K562 (cell line): Measurements from ENCODE around the gene SCYL1. TPM values are rescaled to one million over a fixed set of nuclear protein-coding genes. Genes with fewer than 3 reads are reported as not detected.

ENCODE experiments used
- CAMTA2 ChIP-seq: fragments of 250-450 bp; sonication (Bioruptor Pico); conservative IDR thresholded peaks from 2 replicates; pipeline ENCODE4 v1.5.1; 2022
- CEBPZ ChIP-seq: fragments of 150-350 bp; IDR thresholded peaks from 2 replicates; pipeline ENCODE4 v1.6.1; 2014; ENCODE audit warnings: low read depth, mild to moderate bottlenecking, low read length, borderline replicate concordance
- CXXC5 ChIP-seq: fragments of 250-450 bp; sonication (Bioruptor Pico); IDR thresholded peaks from 2 replicates; pipeline ENCODE4 v1.8.0; 2022; ENCODE audit warnings: inconsistent platforms, mild to moderate bottlenecking, moderate library complexity
- GABPB1 ChIP-seq: sonication (generic); formaldehyde crosslinking; IDR thresholded peaks from 2 replicates; pipeline ENCODE4 v1.8.0; 2022; ENCODE audit warnings: mild to moderate bottlenecking, missing genetic modification reagents
- MAFF ChIP-seq: IDR thresholded peaks from 2 replicates; pipeline ENCODE4 v1.6.1; 2012; ENCODE audit warnings: low read length, improper control_type of control experiment
- MAFK ChIP-seq: IDR thresholded peaks from 2 replicates; pipeline ENCODE4 v1.6.1; 2011; ENCODE audit warnings: low read length, improper control_type of control experiment
- MIER1 ChIP-seq: fragments of 450-650 bp; IDR thresholded peaks from 2 replicates; pipeline ENCODE4 v1.6.1; 2016; ENCODE audit warnings: antibody characterized with exemption, mild to moderate bottlenecking, low read depth
- MYNN ChIP-seq, 2 experiments: sonication (generic); formaldehyde crosslinking in 1 of 2; IDR thresholded peaks; 2 replicates each; pipeline versions ENCODE4 v1.5.0 to v1.6.1; 2016 to 2020; ENCODE audit warnings: antibody characterized with exemption in 1 of 2, missing genetic modification reagents in 1 of 2
- NFXL1 ChIP-seq: fragments of 450-650 bp; formaldehyde crosslinking; IDR thresholded peaks from 2 replicates; pipeline ENCODE4 v1.4.0; 2021; ENCODE audit warnings: mild to moderate bottlenecking
- NR4A1 ChIP-seq, 2 experiments: fragments of 250-450 bp in 1 of 2; fragments of 450-650 bp in 1 of 2; sonication (Bioruptor Pico) in 1 of 2; IDR thresholded peaks; 2 replicates each; pipeline versions ENCODE4 v1.4.0 to v1.6.1; 2016 to 2020; ENCODE audit warnings: mild to moderate bottlenecking in 2 of 2, missing compliant biosample characterization in 1 of 2, missing genetic modification characterization in 1 of 2, moderate library complexity in 1 of 2
- PHB2 ChIP-seq: fragments of 450-650 bp; IDR thresholded peaks from 2 replicates; pipeline ENCODE4 v1.6.1; 2017; ENCODE audit warnings: low read depth
- POLR2G ChIP-seq: fragments of 200-400 bp; formaldehyde crosslinking; IDR thresholded peaks from 2 replicates; pipeline ENCODE4 v1.6.1; 2017; ENCODE audit warnings: low read depth, mild to moderate bottlenecking, antibody characterized with exemption, low read length, moderate library complexity
- RFX1 ChIP-seq: fragments of 450-650 bp; IDR thresholded peaks from 2 replicates; pipeline ENCODE4 v1.6.1; 2016; ENCODE audit warnings: mild to moderate bottlenecking, moderate library complexity
- RHOXF2B ChIP-seq: fragments of 250-450 bp; sonication (Bioruptor Pico); conservative IDR thresholded peaks from 2 replicates; pipeline ENCODE4 v1.5.1; 2021
- SAP30 ChIP-seq: fragments of 200-600 bp; sonication (generic); IDR thresholded peaks from 2 replicates; pipeline ENCODE4 v1.6.1; 2012; ENCODE audit warnings: borderline replicate concordance, low read depth, mild to moderate bottlenecking, moderate library complexity, low read length, control low read depth, inconsistent platforms; ENCODE audit not compliant: insufficient read depth, poor library complexity, severe bottlenecking
- SMARCB1 ChIP-seq: IDR thresholded peaks from 2 replicates; pipeline ENCODE4 v1.6.1; 2011; ENCODE audit warnings: improper control_type of control experiment, low read depth; ENCODE audit not compliant: insufficient read length
- TGIF2 ChIP-seq: sonication (generic); formaldehyde crosslinking; IDR thresholded peaks from 2 replicates; pipeline ENCODE4 v1.8.1; 2022; ENCODE audit warnings: mild to moderate bottlenecking, missing genetic modification reagents, moderate library complexity
- WHSC1 ChIP-seq: IDR thresholded peaks from one replicate; pipeline ENCODE4 v1.6.1; 2012; ENCODE audit warnings: low read length, control low read depth, inconsistent platforms
- ZHX1 ChIP-seq: fragments of 150-350 bp; conservative IDR thresholded peaks from 2 replicates; pipeline ENCODE4 v1.6.1; 2014; ENCODE audit warnings: low read length
- ZKSCAN8 ChIP-seq: fragments of 200-800 bp; sonication (Bioruptor generic); IDR thresholded peaks from 2 replicates; pipeline ENCODE4 v1.6.1; 2016; ENCODE audit warnings: missing genetic modification characterization, missing compliant biosample characterization
- polyA plus RNA-seq, 8 experiments: library from polyadenylated mRNA; depleted of rRNA in 4 of 8; stranded (reverse) in 5 of 8; unstranded in 3 of 8; fragments of >200 nt; fragmentation: Nextera tagmentation in 2 of 8; fragmentation: Illumina TruSeq in 1 of 8; extraction: Ambion mirVana in 2 of 8; extraction: Trizol in 1 of 8; gene quantifications; 2 replicates each; pipeline versions ENCODE4 v1.2.1 to v1.2.3, GENCODE V29; 2011 to 2014; ENCODE audit warnings: inconsistent platforms in 1 of 8, missing spikeins in 1 of 8
- total RNA-seq, 7 experiments: library from RNA; depleted of rRNA in 6 of 7; stranded (reverse); fragments of >200 nt in 6 of 7; fragmentation: Illumina TruSeq in 2 of 7; extraction: Trizol in 2 of 7; gene quantifications; 2 replicates each; pipeline versions ENCODE4 v1.2.1 to v1.2.3, GENCODE V29; 2011 to 2021; ENCODE audit warnings: low replicate concordance in 1 of 7

Gene SCYL1
- total and polyA plus RNA-seq, 9 of the 15 experiments (the other 6 are each of a cell fraction or from before 2014, with no cell fraction given): 1.9 to 145 (median 57.6) TPM

- TF ChIP-seq ZHX1 (no peak), MAFF (no peak), TGIF2 (CRISPR knock-in tag) (no peak), MAFK (no peak; the same call in 1 of the 2 replicates), CAMTA2 (CRISPR knock-in tag) (no peak), RFX1 (no peak), WHSC1 (no peak), ZKSCAN8 (CRISPR knock-in tag) (0 out of 2 replicates have a peak, but pooled peaks have one; percentile 79), NR4A1 (CRISPR knock-in tag; IDR thresholded peaks at IDR 0.05) (no peak), NR4A1 (tag; IDR thresholded peaks at IDR 0.05) (peak; percentile 63; the same call in 1 of the 2 replicates), MIER1 (peak; percentile 22; the same call in 1 of the 2 replicates), PHB2 (peak; percentile 38; the same call in 1 of the 2 replicates), CEBPZ (no peak), NFXL1 (CRISPR knock-in tag) (no peak), SMARCB1 (no peak), MYNN (IDR thresholded peaks at IDR 0.05) (peak; percentile 87), MYNN (CRISPR knock-in tag; IDR thresholded peaks at IDR 0.05) (no peak), CXXC5 (peak; percentile 83), POLR2G (no peak), SAP30 (peak; percentile 74), GABPB1 (CRISPR knock-in tag) (no peak), RHOXF2B (CRISPR knock-in tag) (no peak)
Observed at GRCh38 chr11:65574811-65575567, 50.1 kb downstream of the SCYL1 start (continued).
